ENCODE data around the gene GNG2. TPM values are rescaled to one million over a fixed set of nuclear protein-coding genes. Genes with fewer than 3 reads are reported as not detected.
A peak's percentile ranks its signal among the peaks of the same experiment; 100 is the strongest.

GNG2 gene
- total RNA-seq, 1 donor from 2014 or later = 11.4 TPM

- DNase-seq (ENCODE audit: low spot score in 2 of 2) = peak in 1 of 2 donors; percentile 89
- no peaks in the 10 kb centered on the region for H3K9me3 ChIP-seq
- H3K4me3 ChIP-seq = peak overlapping the region in 1 of 2 donors; percentile 2
- peak; percentile 49 to 90 (median 90) for TF ChIP-seq CTCF (IDR thresholded peaks at IDR 0.05)
- H3K27me3 ChIP-seq = no peaks in the 10 kb centered on the region
- H3K4me1 ChIP-seq = peaks cover 0 to 2% of the 10 kb centered on the region in 2 donors
- H3K36me3 ChIP-seq = no peaks in the 10 kb centered on the region
- intact Hi-C loops (cut with DNase I) = no loop called here
- H3K27ac ChIP-seq = peak overlapping the region in 1 of 2 donors; percentile 32
Measured at GRCh38 chr14:51979088-51979709, 118.8 kb downstream of the GNG2 start.

- DNase-seq (ENCODE audit: low spot score in 2 of 2) = no peak
- H3K36me3 ChIP-seq = no peaks in the 10 kb centered on the region
- no peaks in the 10 kb centered on the region for H3K27me3 ChIP-seq
- no peaks in the 10 kb centered on the region for H3K9me3 ChIP-seq
- intact Hi-C loops (cut with DNase I) = no loop called here
- no peak overlapping the region for H3K27ac ChIP-seq
- peaks cover 0 to 2% of the 10 kb centered on the region in 2 donors for H3K4me1 ChIP-seq
- no peak for TF ChIP-seq CTCF (IDR thresholded peaks at IDR 0.05)
- no peak overlapping the region for H3K4me3 ChIP-seq
Measured at GRCh38 chr14:51981218-51981854, 120.9 kb downstream of the GNG2 start.

- H3K27ac ChIP-seq = peak overlapping the region in 1 of 2 donors; percentile 94
- peak overlapping the region in 1 of 2 donors; percentile 89 for H3K4me3 ChIP-seq
- no peak for DNase-seq (ENCODE audit: low spot score in 2 of 2)
- H3K27me3 ChIP-seq = no peaks in the 10 kb centered on the region
- H3K9me3 ChIP-seq = no peaks in the 10 kb centered on the region
- peaks cover 6 to 17% of the 10 kb centered on the region in 2 donors for H3K36me3 ChIP-seq
- TF ChIP-seq CTCF (IDR thresholded peaks at IDR 0.05) = no peak
- intact Hi-C loops (cut with DNase I) = loop anchor here (2.0 to 5.0 kb wide), 3 partner anchors 45 to 336 kb away; partner anchors contain the start of genes FRMD6 and NID2
- H3K4me1 ChIP-seq = peaks cover 0 to 3% of the 10 kb centered on the region in 2 donors
Measured at GRCh38 chr14:51988221-51988620, 127.8 kb downstream of the GNG2 start.

GRCh38 chr14:51989293-51990234 lies 129.2 kb downstream of the GNG2 start, which contains the start of gene RTRAF:
TSS of gene RTRAF (plus strand) at chr14:51989546. CDS start at chr14:51989640, 94 bp downstream.
- Histone ChIP-seq H3K4me1 (peaks cover 0 to 3% of the 10 kb centered on the region in 2 donors), H3K27me3 (no peaks in the 10 kb centered on the region), H3K4me3 (peak within 1 kb of the TSS; percentile 89 to 94), H3K9me3 (no peaks in the 10 kb centered on the region), H3K36me3 (peaks cover 16 to 17% of the 10 kb centered on the region in 2 donors), H3K27ac (peak within 1 kb of the TSS; percentile 86 to 94)
- TF ChIP-seq CTCF (IDR thresholded peaks at IDR 0.05) = no peak
- intact Hi-C loops (cut with DNase I) = loop anchor here (2.0 to 5.0 kb wide), 4 partner anchors 43 to 563 kb away; partner anchors contain the start of genes FRMD6, GPR137C, NID2 and TXNDC16
- DNase-seq (ENCODE audit: low spot score in 2 of 2) = peak; percentile 59 to 96

GRCh38 chr14:51990488-51990887 lies 130.1 kb downstream of the GNG2 start:
- peak overlapping the region; percentile 89 to 94 for H3K4me3 ChIP-seq
- H3K27ac ChIP-seq = no peak overlapping the region
- no peak for TF ChIP-seq CTCF (IDR thresholded peaks at IDR 0.05)
- no peak for DNase-seq (ENCODE audit: low spot score in 2 of 2)
- intact Hi-C loops (cut with DNase I) = loop anchor here (5.0 kb wide), 1 partner anchor 562 kb away; the partner anchor contains the start of genes GPR137C and TXNDC16
- H3K4me1 ChIP-seq = peaks cover 0 to 3% of the 10 kb centered on the region in 2 donors
- no peaks in the 10 kb centered on the region for H3K27me3 ChIP-seq
- no peaks in the 10 kb centered on the region for H3K9me3 ChIP-seq
- H3K36me3 ChIP-seq = peaks cover 17 to 22% of the 10 kb centered on the region in 2 donors

Data from ascending aorta (tissue), 2 donors.